ENCODE measurements around the gene NCKAP1.

NCKAP1 gene

GRCh38 chr2:182949052-182949451 is 89.2 kb downstream of the NCKAP1 start:
- DNase-seq (ENCODE audit: low spot score), result no peak

- no peak for DNase-seq (ENCODE audit: low spot score)
These were observed 91.3 kb downstream of the NCKAP1 start for GRCh38 chr2:182946958-182947369.

DNA sequence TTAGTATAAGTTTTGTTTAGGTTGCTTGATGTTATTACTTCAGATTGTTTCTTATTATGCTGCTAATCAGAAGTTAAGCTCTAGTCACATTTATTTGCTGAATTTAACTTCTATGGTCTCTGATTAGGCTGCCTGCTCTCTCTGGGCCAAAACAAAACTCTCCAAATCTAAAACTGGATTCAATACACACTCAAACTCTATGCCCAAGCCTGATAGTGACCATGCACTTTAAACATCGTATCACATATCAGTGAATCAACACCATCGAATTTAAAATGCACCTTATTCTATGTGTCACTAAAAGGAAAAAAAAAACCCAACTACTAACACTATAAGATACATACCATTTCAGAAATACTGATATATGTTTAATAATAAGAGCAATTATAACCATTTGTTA is 94.9 kb downstream of the NCKAP1 start:
- DNase-seq (ENCODE audit: low spot score), result no peak

- no peak for DNase-seq (ENCODE audit: low spot score)
These were observed 95.5 kb downstream of the NCKAP1 start for GRCh38 chr2:182942756-182943155.

DNA sequence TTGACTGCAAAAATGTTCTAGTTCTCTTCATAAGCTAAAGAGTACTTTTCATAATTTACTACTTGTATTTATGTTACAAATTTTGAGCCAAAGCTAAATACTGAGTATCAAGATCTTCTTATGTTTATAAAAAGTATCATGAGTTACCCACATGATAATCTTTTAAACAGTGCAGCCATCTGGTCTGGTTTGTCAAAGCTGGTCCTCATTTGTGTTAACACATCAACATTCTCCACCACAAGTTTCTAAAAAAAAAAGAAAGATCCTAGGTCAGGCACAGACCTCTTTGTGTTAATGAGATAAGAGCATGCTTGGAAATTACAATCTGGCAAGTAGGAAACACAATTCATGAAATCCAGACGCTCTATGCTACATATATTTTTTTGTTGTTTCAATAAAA is 96.3 kb downstream of the NCKAP1 start:
- DNase-seq (ENCODE audit: low spot score), result no peak

GRCh38 chr2:182941121-182941722 is 97.0 kb downstream of the NCKAP1 start:
- no peak for DNase-seq (ENCODE audit: low spot score)

DNA sequence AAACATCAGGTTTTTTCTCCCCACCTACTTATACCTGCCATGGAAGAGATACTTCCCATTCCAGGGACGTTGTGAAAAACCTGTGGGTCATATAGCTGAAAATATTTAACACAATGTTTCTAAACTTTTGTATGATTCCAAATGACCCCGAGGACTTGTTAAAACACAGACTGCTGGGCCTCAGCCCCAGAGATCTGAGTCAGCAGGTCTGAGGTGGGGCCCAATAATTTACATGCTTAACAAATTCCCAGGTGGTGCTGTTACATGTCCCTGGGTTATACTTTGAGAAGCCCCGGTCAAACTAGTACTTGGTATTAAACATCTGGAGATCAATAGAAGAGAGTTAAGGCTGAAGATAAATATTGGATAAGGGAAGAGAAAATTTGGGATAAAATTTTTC is 100.4 kb downstream of the NCKAP1 start:
- no peak for DNase-seq (ENCODE audit: low spot score)

DNA sequence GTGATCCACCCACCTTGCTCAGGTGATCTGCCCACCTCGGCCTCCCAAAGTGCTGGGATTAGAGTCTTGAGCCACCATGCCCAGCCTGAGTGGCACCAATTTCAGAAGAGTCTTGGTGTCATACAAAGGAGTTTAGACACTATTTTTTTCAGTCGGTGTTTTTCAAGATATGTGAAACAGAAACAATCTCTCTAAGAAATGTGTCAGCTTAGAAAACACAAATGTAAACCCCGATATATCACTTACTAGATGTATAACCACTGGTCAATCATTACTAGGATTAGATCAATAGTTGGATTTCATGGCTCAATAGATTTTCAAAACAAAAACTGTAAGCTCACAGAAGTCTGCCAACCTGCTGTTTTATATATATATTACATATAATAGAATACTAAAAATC is 104.6 kb downstream of the NCKAP1 start:
- DNase-seq (ENCODE audit: low spot score), result no peak

DNA sequence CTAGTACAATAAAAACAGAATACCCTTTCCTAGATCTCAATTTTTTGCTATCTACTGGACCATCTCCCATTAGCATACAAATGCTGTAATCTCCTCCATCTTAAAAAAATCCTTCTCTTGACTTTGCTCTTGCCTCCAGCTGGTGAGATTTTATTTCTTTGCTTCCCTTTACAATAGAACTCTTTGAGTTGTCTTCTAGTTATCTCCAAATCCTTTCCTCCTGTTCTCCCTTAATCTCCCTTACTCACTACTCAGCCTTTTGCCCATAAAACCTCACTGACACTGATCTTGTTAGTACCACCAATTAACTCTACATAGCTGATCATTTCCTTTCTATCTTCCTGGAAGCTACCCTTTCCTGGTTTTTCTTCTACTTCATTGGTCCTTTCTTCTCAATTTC is 108.3 kb downstream of the NCKAP1 start:
- no peak for DNase-seq (ENCODE audit: low spot score)

DNA sequence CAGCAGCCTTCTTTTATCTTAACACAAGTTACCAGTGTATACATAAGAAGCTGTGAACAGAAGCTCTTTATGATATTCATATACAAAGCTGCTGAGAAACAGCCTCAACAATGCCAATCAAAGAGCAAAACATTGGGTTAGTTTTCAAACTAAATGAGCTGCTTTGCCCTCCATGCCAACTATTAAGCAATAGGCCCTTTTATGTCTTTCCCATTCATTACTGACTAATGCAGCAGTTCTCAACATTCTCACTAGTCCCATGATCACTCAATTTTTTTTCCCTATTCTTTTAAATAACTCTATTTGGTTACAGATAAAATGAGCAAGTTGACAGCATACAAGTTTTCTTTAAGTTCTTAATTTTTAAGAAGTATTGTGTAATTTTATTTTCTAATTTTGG is 114.0 kb downstream of the NCKAP1 start:
- no peak for DNase-seq (ENCODE audit: low spot score)

- DNase-seq (ENCODE audit: low spot score), result no peak
These were observed 117.0 kb downstream of the NCKAP1 start for GRCh38 chr2:182921234-182921633.

- no peak for DNase-seq (ENCODE audit: low spot score)
These were observed 117.6 kb downstream of the NCKAP1 start for GRCh38 chr2:182920631-182921056.

GRCh38 chr2:182920089-182920488 is 118.2 kb downstream of the NCKAP1 start:
- DNase-seq (ENCODE audit: low spot score), result no peak

- DNase-seq (ENCODE audit: low spot score), result no peak
These were observed 119.2 kb downstream of the NCKAP1 start for GRCh38 chr2:182918961-182919652.

DNA sequence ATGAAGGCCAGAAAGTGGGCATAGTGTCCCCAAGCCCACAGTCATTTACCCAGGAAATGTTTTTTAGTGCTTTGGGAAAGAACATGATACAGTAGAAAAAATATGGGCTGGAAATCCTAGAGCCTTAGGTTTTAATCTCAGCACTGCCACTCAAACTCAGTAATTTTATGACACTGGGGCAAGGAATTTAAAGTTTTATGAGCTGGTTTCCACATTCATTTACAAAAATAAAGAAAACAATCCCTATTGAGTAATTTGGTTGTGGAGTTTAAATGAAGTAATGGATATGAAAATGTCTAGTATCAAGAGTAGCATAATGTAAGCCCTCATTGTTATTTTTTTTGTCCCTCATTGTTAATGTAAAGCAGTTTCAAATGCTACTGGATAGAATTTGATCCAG is 120.3 kb downstream of the NCKAP1 start:
- no peak for DNase-seq (ENCODE audit: low spot score)

DNA sequence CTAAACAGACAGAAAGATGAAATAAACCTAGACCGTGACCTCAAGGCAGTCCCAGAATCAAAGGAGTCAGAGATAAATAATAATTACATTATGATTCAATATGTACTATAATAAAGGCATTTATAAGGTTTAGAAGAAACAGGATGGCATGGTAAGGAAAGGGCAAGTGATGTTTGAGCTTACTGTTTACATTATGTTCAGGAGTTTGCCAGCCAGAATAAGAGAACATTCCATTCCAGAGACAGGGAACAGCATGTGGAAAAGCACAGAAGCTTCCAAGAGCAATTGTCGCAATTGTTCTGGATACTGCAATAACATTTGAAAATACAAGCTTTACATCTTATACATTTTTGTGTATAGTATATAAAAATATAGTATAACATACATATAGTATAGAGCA is 121.8 kb downstream of the NCKAP1 start:
- DNase-seq (ENCODE audit: low spot score), result no peak

DNA sequence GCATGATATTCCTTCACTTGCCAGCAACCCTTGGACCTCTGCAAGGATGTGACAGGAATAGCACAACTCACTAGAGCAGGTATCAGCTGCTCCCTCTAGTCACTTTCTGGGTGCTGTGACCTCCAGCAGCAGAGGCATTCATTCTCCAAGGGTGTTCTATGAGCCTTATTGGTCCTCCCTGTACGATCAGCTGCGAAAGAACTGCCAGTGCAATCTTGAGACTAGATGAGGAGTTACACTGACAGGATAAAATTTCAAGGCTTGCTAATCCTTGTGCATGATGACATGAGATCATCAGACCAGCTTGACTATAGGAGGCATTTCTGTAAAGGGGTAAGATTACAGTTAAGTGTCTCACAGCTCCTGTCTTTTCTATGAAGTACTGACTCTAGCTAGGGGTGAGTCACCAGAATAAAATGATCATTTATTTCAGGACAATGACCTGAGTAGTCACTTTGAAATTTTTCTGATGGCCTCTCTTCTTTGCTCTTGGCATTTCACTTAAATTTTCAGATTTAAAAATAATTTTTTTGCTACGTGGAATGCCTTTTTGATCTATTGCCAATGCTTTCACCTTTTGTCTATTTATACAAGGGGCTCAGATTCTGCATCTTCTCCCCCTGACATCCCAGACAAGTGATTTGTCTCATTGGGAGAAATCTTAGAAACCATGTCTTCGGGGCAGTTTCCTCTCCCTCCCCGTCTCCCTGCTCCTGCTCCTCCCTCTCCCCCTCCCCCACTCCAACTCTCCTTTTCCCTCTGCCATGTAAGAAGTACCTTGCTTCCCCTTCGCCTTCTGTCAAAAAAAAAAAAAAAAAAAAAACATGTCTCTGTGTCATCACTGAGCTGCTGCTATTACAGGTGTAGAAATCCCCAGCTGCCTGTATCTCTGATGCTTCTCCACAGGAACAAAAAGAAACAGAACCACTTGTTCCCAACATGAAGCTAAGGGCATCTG is 122.6 kb downstream of the NCKAP1 start:
- peak; percentile 15 for DNase-seq (ENCODE audit: low spot score)

- no peak for DNase-seq (ENCODE audit: low spot score)
These were observed 123.4 kb downstream of the NCKAP1 start for GRCh38 chr2:182914852-182915251.

GRCh38 chr2:182913064-182913463 is 125.2 kb downstream of the NCKAP1 start:
- no peak for DNase-seq (ENCODE audit: low spot score)

- no peak for DNase-seq (ENCODE audit: low spot score)
These were observed 125.7 kb downstream of the NCKAP1 start for GRCh38 chr2:182912518-182912915.

- no peak for DNase-seq (ENCODE audit: low spot score)
These were observed 126.3 kb downstream of the NCKAP1 start for GRCh38 chr2:182911813-182912517.

DNA sequence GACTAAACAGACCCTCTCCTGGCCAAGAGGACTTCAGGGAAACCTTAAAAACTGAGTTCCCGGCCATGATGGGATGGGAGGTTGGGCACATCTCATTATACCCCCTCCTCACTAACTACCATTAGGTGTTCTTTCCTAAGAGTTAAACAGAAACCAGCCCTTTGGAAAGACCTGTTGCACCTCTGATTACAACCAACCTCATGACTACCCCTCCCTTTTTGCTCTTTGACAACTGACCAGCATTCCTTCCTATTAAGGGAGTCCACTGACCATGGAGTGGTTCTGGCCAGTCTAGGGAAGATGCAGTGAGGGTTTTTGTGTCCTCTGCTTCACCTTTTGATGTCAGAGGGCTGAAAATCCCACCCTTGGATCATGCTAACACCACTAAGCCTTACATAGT is 127.3 kb downstream of the NCKAP1 start:
- DNase-seq (ENCODE audit: low spot score), result no peak

Measured in SW480 (cell line).